ENCODE results near the gene SRBD1. TPM values are rescaled to one million over a fixed set of nuclear protein-coding genes. Genes with fewer than 3 reads are reported as not detected.

The SRBD1 gene
- total RNA-seq, 1 experiment from 2014 or later: 22.8 TPM

DNA sequence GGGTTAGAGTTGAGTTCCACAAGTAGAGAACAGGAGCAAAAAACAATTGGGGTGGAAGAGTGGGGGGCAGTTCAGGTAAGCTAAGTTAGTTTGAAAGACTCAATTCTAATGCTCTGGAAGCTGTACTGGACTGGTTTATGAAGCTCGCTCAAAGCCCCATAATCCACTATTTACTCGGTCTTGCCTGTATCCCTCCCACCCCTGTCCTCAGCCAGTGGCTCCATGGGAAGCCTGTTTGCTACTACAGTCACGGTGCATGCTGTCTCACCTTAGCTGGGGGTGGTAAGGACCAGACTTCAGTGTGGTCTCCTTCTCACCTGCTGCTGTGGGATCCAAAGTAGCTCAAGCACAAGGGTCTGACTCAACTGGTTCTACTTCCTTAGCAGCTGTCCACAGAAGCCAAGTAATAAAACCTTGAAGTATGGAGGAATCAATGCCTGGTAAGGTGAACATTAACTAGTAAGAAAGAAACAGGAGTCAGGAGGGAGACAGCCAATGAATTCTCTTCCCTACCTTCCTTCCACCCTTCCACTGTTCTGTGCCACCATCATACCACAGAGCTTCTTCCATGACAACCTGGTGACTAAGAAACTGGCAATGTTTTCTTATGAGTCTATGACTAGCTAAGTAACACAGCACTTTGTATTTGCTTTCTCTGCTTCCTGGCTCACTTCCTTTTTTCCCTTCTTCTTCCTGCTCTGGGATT lies 230.8 kb downstream of the SRBD1 start:
- Mint-ChIP-seq H3K4me1 (peaks cover 11% of the 10 kb centered on the region), H3K9me3 (peaks cover 6% of the 10 kb centered on the region), H3K27me3 (ENCODE audit: low read depth) (no peaks in the 10 kb centered on the region), H3K36me3 (no peaks in the 10 kb centered on the region), H3K27ac (no peak overlapping the region; the same call in 1 of the 2 replicates), H3K4me3 (no peak overlapping the region)
- ATAC-seq: no peak
- TF ChIP-seq, protein P1, sequence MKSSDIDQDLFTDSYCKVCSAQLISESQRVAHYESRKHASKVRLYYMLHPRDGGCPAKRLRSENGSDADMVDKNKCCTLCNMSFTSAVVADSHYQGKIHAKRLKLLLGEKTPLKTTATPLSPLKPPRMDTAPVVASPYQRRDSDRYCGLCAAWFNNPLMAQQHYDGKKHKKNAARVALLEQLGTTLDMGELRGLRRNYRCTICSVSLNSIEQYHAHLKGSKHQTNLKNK (CRISPR knock-in tag; IDR thresholded peaks at IDR 0.05): no peak
- TF ChIP-seq, protein P2, sequence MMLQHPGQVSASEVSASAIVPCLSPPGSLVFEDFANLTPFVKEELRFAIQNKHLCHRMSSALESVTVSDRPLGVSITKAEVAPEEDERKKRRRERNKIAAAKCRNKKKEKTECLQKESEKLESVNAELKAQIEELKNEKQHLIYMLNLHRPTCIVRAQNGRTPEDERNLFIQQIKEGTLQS (CRISPR knock-in tag; conservative IDR thresholded peaks at IDR 0.05): no peak
- TF ChIP-seq SP1 (CRISPR knock-in tag; conservative IDR thresholded peaks at IDR 0.05): no peak
- no peak for TF ChIP-seq PREB (CRISPR knock-in tag; IDR thresholded peaks at IDR 0.05; ENCODE audit: borderline replicate concordance)
- no peak for TF ChIP-seq ZNF396 (CRISPR knock-in tag; IDR thresholded peaks at IDR 0.05; ENCODE audit: borderline replicate concordance)
- no peak for TF ChIP-seq AFF4 (CRISPR knock-in tag; IDR thresholded peaks at IDR 0.05; ENCODE audit: borderline replicate concordance)
- no peak for TF ChIP-seq MXD4 (CRISPR knock-in tag; IDR thresholded peaks at IDR 0.05; ENCODE audit: borderline replicate concordance)
- no peak for TF ChIP-seq PRDM15 (CRISPR knock-in tag; IDR thresholded peaks at IDR 0.05)
- TF ChIP-seq MYBL2 (CRISPR knock-in tag; IDR thresholded peaks at IDR 0.05): no peak
- TF ChIP-seq NR1H2 (CRISPR knock-in tag; IDR thresholded peaks at IDR 0.05): no peak
- CTCF ChIA-PET: no interaction called here
- DNase-seq (ENCODE audit: low spot score): no peak
- POLR2A ChIA-PET: no interaction called here

- Mint-ChIP-seq H3K36me3 (no peaks in the 10 kb centered on the region), H3K27ac (no peak overlapping the region; the same call in 1 of the 2 replicates), H3K4me3 (no peak overlapping the region), H3K4me1 (peaks cover 11% of the 10 kb centered on the region), H3K27me3 (ENCODE audit: low read depth) (no peaks in the 10 kb centered on the region), H3K9me3 (peaks cover 10% of the 10 kb centered on the region)
- DNase-seq (ENCODE audit: low spot score) (no peak), ATAC-seq (no peak)
- ChIA-PET POLR2A (no interaction called here), CTCF (no interaction called here)
- TF ChIP-seq FOXP4 (CRISPR knock-in tag; IDR thresholded peaks at IDR 0.05) (no peak), ESRRA (CRISPR knock-in tag; IDR thresholded peaks at IDR 0.05; ENCODE audit: borderline replicate concordance) (no peak), GABPB1 (CRISPR knock-in tag; IDR thresholded peaks at IDR 0.05) (no peak), SMAD3 (CRISPR knock-in tag; IDR thresholded peaks at IDR 0.05; ENCODE audit: borderline replicate concordance) (no peak), ZNF532 (CRISPR knock-in tag; IDR thresholded peaks at IDR 0.05; ENCODE audit: borderline replicate concordance) (no peak), MYBL2 (CRISPR knock-in tag; IDR thresholded peaks at IDR 0.05) (no peak), GTF2I (CRISPR knock-in tag; conservative IDR thresholded peaks at IDR 0.05) (no peak), ETV6 (CRISPR knock-in tag; IDR thresholded peaks at IDR 0.05) (no peak)
Observed at GRCh38 chr2:45379399-45380087, 231.5 kb downstream of the SRBD1 start.

Measured in WTC11 (cell line).